Loucy (cell line): ENCODE results near the gene CFAP157.

Experiments used
- EZH2phosphoT487 ChIP-seq: fragments of 200-600 bp; IDR thresholded peaks from 2 replicates; pipeline ENCODE4 v1.6.1; 2018; ENCODE audit warnings: antibody characterized with exemption, mild to moderate bottlenecking, moderate library complexity, borderline replicate concordance
- TF ChIP-seq, protein P1 (sequence below): fragments of 200-600 bp; sonication (generic); conservative IDR thresholded peaks from 2 replicates; pipeline ENCODE4 v1.5.1; 2014; ENCODE audit warnings: mild to moderate bottlenecking, antibody characterized with exemption, low read length

DNA sequence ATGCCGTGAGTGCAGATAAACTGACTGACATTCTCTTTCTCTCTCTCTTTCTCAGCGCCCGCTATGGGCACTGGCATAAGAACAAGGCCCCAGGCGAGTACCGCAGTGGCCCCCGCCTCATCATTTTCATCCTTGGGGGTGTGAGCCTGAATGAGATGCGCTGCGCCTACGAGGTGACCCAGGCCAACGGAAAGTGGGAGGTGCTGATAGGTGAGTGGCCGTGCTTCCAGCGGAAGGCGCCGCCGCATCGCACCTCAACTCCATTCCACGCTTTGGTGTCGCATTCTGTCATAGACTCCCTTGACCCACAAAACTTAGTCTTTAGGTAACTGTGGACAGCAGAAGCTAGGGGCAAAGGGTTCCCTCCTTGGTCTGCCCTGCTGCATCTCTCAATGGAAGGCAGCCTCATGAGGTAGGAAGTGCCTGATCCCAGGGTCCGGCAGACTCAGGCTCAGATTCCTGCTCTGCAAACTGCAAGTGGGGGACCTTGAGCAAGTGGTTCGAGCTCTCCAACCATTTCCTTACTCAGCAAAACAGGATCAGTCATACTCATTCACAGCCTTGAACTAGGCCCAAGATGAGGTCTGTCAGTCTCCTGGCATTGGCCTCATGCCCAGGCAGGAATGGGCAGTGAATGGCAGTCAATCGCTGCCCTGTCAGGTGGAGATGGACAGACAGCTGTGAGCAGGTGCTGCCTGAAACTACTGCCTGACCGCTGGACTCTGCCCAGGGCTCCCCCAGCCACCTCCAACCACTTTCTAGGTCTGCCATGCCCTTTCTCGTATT is 24.2 kb upstream of the CFAP157 start:
- TF ChIP-seq, protein P1, sequence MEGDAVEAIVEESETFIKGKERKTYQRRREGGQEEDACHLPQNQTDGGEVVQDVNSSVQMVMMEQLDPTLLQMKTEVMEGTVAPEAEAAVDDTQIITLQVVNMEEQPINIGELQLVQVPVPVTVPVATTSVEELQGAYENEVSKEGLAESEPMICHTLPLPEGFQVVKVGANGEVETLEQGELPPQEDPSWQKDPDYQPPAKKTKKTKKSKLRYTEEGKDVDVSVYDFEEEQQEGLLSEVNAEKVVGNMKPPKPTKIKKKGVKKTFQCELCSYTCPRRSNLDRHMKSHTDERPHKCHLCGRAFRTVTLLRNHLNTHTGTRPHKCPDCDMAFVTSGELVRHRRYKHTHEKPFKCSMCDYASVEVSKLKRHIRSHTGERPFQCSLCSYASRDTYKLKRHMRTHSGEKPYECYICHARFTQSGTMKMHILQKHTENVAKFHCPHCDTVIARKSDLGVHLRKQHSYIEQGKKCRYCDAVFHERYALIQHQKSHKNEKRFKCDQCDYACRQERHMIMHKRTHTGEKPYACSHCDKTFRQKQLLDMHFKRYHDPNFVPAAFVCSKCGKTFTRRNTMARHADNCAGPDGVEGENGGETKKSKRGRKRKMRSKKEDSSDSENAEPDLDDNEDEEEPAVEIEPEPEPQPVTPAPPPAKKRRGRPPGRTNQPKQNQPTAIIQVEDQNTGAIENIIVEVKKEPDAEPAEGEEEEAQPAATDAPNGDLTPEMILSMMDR: no peak
- no peak for TF ChIP-seq EZH2phosphoT487
